Smooth muscle cell (in vitro differentiated cells): Measurements from ENCODE around the gene TTC28. TPM values are rescaled to one million over a fixed set of nuclear protein-coding genes. Genes with fewer than 3 reads are reported as not detected.

ENCODE experiments used
- DNase-seq: peaks from one replicate; lab custom pipeline; 2025; ENCODE audit not compliant: unreplicated experiment; lab: John Stamatoyannopoulos, UW
- H2AFZ ChIP-seq: fragments of 200-600 bp; sonication (generic); 2 replicates; pipeline ENCODE4 v1.6.0; 2016; ENCODE audit warnings: antibody characterized with exemption, low read depth, mild to moderate bottlenecking
- H3F3A ChIP-seq: fragments of 200-600 bp; sonication (generic); 2 replicates; pipeline ENCODE4 v1.6.0; 2017; ENCODE audit warnings: antibody characterized with exemption, low read depth
- H3K27ac ChIP-seq: fragments of 200-600 bp; sonication (generic); 2 replicates; pipeline ENCODE4 v1.5.1; 2016; ENCODE audit warnings: low read depth, mild to moderate bottlenecking
- H3K27me3 ChIP-seq: fragments of 200-600 bp; sonication (generic); 2 replicates; pipeline ENCODE4 v1.6.1; 2016; ENCODE audit warnings: low read depth, mild to moderate bottlenecking
- H3K36me3 ChIP-seq: fragments of 200-600 bp; sonication (generic); 2 replicates; pipeline ENCODE4 v1.5.1; 2016; ENCODE audit warnings: low read depth
- H3K4me1 ChIP-seq: fragments of 200-600 bp; sonication (generic); 2 replicates; pipeline ENCODE4 v1.5.1; 2016; ENCODE audit warnings: low read depth
- H3K4me2 ChIP-seq: fragments of 200-600 bp; sonication (generic); 2 replicates; pipeline ENCODE4 v1.6.0; 2016; ENCODE audit warnings: mild to moderate bottlenecking
- H3K4me3 ChIP-seq: fragments of 200-600 bp; sonication (generic); 2 replicates; pipeline ENCODE4 v1.5.1; 2016; ENCODE audit warnings: mild to moderate bottlenecking
- H3K79me2 ChIP-seq: fragments of 200-600 bp; sonication (generic); 2 replicates; pipeline ENCODE4 v1.6.0; 2016; ENCODE audit warnings: low read depth, mild to moderate bottlenecking
- H3K9ac ChIP-seq: fragments of 200-600 bp; sonication (generic); 2 replicates; pipeline ENCODE4 v1.6.0; 2016; ENCODE audit warnings: low read depth
- H3K9me3 ChIP-seq: fragments of 200-600 bp; sonication (generic); replicated peaks from 2 replicates; pipeline ENCODE4 v1.5.1; 2016; ENCODE audit warnings: low read depth
- H4K20me1 ChIP-seq: fragments of 200-600 bp; sonication (generic); 2 replicates; pipeline ENCODE4 v1.6.0; 2016; ENCODE audit warnings: low read depth
- WGBS: methylation state at CpG from one replicate; pipeline ENCODE4 v1.1.7; 2016; ENCODE audit warnings: low lambda C conversion rate; 5-methylcytosine and 5-hydroxymethylcytosine counted together
- polyA plus RNA-seq: library from polyadenylated mRNA; unstranded; fragments of >200 nt; fragmentation: Nextera tagmentation; extraction: Ambion mirVana; gene quantifications from 2 replicates; pipeline ENCODE4 v1.2.1, GENCODE V29; 2016
- total RNA-seq: library from RNA; depleted of rRNA; stranded (reverse); fragments of >200 nt; gene quantifications from 2 replicates; pipeline ENCODE4 v1.2.3, GENCODE V29; 2014
- TF ChIP-seq, protein P1 (sequence below): fragments of 200-600 bp; sonication (generic); IDR thresholded peaks from 2 replicates; pipeline ENCODE4 v1.5.1; 2017; ENCODE audit warnings: borderline replicate concordance, mild to moderate bottlenecking, antibody characterized with exemption; ENCODE audit not compliant: insufficient read depth, poor library complexity, severe bottlenecking

Gene TTC28
- total and polyA plus RNA-seq, 2 experiments from 2014 or later, result 6.3 to 17.9 TPM

DNA sequence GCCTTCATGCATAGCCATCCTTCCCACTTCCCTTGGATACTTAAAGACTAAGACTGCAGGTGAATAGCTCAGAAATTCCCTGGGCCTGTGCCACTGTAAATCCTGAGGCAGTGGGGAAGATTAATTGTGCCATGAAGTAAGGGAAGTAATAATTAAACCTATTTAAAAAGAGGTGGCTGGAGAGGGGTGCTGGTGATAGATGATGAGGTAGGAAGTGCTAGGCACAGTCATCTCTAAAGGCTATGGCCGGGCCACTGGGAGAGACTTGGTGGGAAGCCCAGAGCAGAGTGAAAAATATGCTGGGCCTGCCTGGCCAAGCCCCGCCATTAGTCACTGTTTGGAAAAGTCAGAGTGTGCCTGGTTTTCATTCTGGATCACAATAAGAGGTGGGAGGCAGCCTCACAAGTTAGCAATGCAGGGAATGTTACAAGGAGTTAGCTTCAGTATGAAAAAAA lies 563.4 kb downstream of the TTC28 start:
- H3K79me2 ChIP-seq, result no peaks in the 10 kb centered on the region
- H3K27me3 ChIP-seq, result no peaks in the 10 kb centered on the region
- H4K20me1 ChIP-seq, result no peaks in the 10 kb centered on the region
- no peak overlapping the region for H3K9ac ChIP-seq
- peaks cover 17% of the 10 kb centered on the region for H3F3A ChIP-seq
- peak overlapping the region; percentile 58 for H3K4me2 ChIP-seq
- no peak for DNase-seq
- H2AFZ ChIP-seq, result no peak overlapping the region
- no peaks in the 10 kb centered on the region for H3K36me3 ChIP-seq
- H3K4me3 ChIP-seq, result no peak overlapping the region
- TF ChIP-seq, protein P1, sequence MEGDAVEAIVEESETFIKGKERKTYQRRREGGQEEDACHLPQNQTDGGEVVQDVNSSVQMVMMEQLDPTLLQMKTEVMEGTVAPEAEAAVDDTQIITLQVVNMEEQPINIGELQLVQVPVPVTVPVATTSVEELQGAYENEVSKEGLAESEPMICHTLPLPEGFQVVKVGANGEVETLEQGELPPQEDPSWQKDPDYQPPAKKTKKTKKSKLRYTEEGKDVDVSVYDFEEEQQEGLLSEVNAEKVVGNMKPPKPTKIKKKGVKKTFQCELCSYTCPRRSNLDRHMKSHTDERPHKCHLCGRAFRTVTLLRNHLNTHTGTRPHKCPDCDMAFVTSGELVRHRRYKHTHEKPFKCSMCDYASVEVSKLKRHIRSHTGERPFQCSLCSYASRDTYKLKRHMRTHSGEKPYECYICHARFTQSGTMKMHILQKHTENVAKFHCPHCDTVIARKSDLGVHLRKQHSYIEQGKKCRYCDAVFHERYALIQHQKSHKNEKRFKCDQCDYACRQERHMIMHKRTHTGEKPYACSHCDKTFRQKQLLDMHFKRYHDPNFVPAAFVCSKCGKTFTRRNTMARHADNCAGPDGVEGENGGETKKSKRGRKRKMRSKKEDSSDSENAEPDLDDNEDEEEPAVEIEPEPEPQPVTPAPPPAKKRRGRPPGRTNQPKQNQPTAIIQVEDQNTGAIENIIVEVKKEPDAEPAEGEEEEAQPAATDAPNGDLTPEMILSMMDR, result no peak
- peaks cover 21% of the 10 kb centered on the region for H3K4me1 ChIP-seq
- peak overlapping the region; percentile 80 for H3K27ac ChIP-seq
- WGBS, result 17% methylated on average over 2 of the region's 2 CpGs
- no peaks in the 10 kb centered on the region for H3K9me3 ChIP-seq

DNA sequence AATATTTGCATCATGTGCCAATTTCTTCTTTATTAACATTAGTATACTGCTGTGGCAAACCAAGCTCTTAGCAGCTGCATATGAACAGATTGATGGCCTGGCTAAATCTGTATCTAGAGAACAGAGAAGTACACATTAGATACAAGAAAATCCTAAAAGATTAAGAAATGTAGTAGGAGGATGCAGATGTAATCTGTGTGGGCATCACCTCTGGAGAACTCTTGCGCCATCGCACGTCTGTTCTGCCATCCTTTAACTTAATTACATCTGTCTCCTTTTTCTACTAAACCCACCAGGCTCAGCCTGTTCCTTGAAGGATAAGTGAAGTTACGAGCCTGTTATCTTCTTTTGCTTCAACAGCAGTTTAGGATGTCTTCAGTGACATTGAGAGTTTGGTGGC lies 564.2 kb downstream of the TTC28 start:
- peaks cover 17% of the 10 kb centered on the region for H3F3A ChIP-seq
- 15% methylated on average over 4 of the region's 4 CpGs for WGBS
- H3K9ac ChIP-seq, result no peak overlapping the region
- peaks cover 23% of the 10 kb centered on the region for H3K4me1 ChIP-seq
- TF ChIP-seq, protein P1, result no peak
- no peaks in the 10 kb centered on the region for H3K36me3 ChIP-seq
- H2AFZ ChIP-seq, result no peak overlapping the region
- no peaks in the 10 kb centered on the region for H3K27me3 ChIP-seq
- no peaks in the 10 kb centered on the region for H4K20me1 ChIP-seq
- H3K79me2 ChIP-seq, result no peaks in the 10 kb centered on the region
- no peaks in the 10 kb centered on the region for H3K9me3 ChIP-seq
- peak overlapping the region; percentile 80 for H3K27ac ChIP-seq
- DNase-seq, result no peak
- H3K4me3 ChIP-seq, result no peak overlapping the region
- peak overlapping the region; percentile 58 for H3K4me2 ChIP-seq

GRCh38 chr22:28112548-28113043 lies 567.0 kb downstream of the TTC28 start:
- no peaks in the 10 kb centered on the region for H3K9me3 ChIP-seq
- H3K27me3 ChIP-seq, result no peaks in the 10 kb centered on the region
- peaks cover 23% of the 10 kb centered on the region for H3K4me1 ChIP-seq
- TF ChIP-seq, protein P1, result peak; percentile 58
- H3K79me2 ChIP-seq, result no peaks in the 10 kb centered on the region
- peak overlapping the region; percentile 79 for H3K4me2 ChIP-seq
- peaks cover 17% of the 10 kb centered on the region for H3F3A ChIP-seq
- no peaks in the 10 kb centered on the region for H3K36me3 ChIP-seq
- no peak overlapping the region for H3K4me3 ChIP-seq
- H3K9ac ChIP-seq, result no peak overlapping the region
- 11% methylated on average over 9 of the region's 9 CpGs for WGBS
- H4K20me1 ChIP-seq, result no peaks in the 10 kb centered on the region
- H2AFZ ChIP-seq, result no peak overlapping the region
- peak overlapping the region; percentile 32 for H3K27ac ChIP-seq
- DNase-seq, result peak; percentile 18

- H3K4me1 ChIP-seq, result peaks cover 23% of the 10 kb centered on the region
- no peaks in the 10 kb centered on the region for H4K20me1 ChIP-seq
- peaks cover 17% of the 10 kb centered on the region for H3F3A ChIP-seq
- peak overlapping the region; percentile 79 for H3K4me2 ChIP-seq
- H3K79me2 ChIP-seq, result no peaks in the 10 kb centered on the region
- H2AFZ ChIP-seq, result no peak overlapping the region
- no peaks in the 10 kb centered on the region for H3K9me3 ChIP-seq
- peak overlapping the region; percentile 32 for H3K27ac ChIP-seq
- TF ChIP-seq, protein P1, result no peak
- no peak overlapping the region for H3K9ac ChIP-seq
- DNase-seq, result no peak
- H3K27me3 ChIP-seq, result no peaks in the 10 kb centered on the region
- no peak overlapping the region for H3K4me3 ChIP-seq
- 31% methylated on average over 2 of the region's 2 CpGs for WGBS
- no peaks in the 10 kb centered on the region for H3K36me3 ChIP-seq
Measured at GRCh38 chr22:28112190-28112544, 567.5 kb downstream of the TTC28 start.
